ENCODE data around the gene KLHL3.
"Not testable (repeated sequence)": the region's sequence is repeated elsewhere in the genome, so short reads cannot be mapped to it uniquely, and the experiment has no call there.

KLHL3 gene, protein sequence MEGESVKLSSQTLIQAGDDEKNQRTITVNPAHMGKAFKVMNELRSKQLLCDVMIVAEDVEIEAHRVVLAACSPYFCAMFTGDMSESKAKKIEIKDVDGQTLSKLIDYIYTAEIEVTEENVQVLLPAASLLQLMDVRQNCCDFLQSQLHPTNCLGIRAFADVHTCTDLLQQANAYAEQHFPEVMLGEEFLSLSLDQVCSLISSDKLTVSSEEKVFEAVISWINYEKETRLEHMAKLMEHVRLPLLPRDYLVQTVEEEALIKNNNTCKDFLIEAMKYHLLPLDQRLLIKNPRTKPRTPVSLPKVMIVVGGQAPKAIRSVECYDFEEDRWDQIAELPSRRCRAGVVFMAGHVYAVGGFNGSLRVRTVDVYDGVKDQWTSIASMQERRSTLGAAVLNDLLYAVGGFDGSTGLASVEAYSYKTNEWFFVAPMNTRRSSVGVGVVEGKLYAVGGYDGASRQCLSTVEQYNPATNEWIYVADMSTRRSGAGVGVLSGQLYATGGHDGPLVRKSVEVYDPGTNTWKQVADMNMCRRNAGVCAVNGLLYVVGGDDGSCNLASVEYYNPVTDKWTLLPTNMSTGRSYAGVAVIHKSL

DNA sequence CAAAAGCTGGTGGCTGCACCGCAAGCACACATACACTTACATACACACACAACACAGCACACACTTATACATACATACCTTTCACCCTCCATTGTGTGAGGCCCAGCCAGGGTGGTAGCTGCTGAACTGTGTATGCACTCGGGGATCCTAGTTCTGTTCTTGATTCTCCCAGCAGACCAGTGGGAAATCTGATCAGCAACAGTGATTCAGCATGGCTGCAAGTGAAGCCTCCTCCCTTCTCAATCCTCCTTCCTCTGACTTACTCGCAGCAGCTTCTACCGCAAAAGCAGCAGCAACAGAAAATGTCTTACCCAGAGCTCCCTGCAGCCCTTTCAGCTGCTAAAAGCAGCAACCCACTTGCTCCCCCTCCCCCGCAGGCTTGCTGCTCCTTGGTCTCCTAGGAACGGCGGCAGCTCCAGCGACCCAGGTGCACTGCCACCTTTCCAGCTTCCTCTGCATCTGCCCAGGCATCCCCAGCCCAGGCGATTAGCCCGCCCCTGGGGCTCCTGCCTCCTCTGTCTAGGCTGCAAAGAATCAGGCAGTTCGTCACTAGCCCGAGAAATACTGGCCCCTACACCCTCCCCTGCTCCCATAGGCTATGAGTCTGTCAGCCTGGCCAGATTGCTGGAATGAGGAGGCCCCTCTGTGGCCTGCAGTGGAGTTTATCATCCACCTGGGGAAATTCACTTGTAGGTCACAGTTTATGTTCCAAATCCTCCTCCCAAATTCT is at the start of gene KLHL3:
Gene KLHL3, minus strand, starts transcription at position 535 of the 730 bp plus-strand sequence. Its CDS starts 443 bp downstream, at position 92.
- Mint-ChIP-seq H3K9me3 (peaks cover 14% of the 10 kb centered on the region), H3K4me3 (no peak within 1 kb of the TSS), H3K27ac (no peak within 1 kb of the TSS), H3K27me3 (peaks cover 3% of the 10 kb centered on the region), H3K36me3 (peaks cover 22% of the 10 kb centered on the region), H3K4me1 (peaks cover 56% of the 10 kb centered on the region)
- peak; percentile 67 for DNase-seq
- CTCF ChIA-PET = interaction anchor here (1.0 to 18.1 kb wide), 10 partner anchors 15 to 108 kb away, joined by 3 to 551 read pairs (median 6); no protein-coding TSS in a partner anchor

GRCh38 chr5:137782984-137783536 is 47.2 kb upstream of the KLHL3 start:
- no peaks in the 10 kb centered on the region for H3K9me3 Mint-ChIP-seq
- peaks cover 15% of the 10 kb centered on the region for H3K27me3 Mint-ChIP-seq
- no peaks in the 10 kb centered on the region for H3K36me3 Mint-ChIP-seq
- H3K4me3 Mint-ChIP-seq = no peak overlapping the region
- CTCF ChIA-PET = no interaction called here
- no peak overlapping the region for H3K27ac Mint-ChIP-seq
- no peaks in the 10 kb centered on the region for H3K4me1 Mint-ChIP-seq
- DNase-seq = no peak

DNA sequence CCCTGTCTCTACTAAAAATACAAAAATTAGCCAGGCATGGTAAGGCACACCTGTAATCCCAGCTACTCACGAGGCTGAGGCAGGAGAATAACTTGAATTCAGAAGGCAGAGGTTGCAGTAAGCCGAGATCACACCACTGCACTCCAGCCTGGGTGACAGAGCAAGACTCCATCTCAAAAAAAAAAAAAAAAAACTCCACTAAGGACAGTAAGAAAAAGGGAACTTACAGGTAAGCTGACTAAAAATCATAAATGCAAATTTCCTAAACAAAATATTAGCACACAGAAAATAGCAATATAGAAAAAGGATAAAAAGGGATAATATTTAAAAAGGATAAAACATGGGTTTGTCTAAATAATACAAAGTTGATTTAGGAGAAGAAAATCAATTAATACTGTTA is 46.2 kb upstream of the KLHL3 start:
- Mint-ChIP-seq H3K4me3 (no peak overlapping the region), H3K4me1 (no peaks in the 10 kb centered on the region), H3K27ac (no peak overlapping the region), H3K27me3 (peaks cover 15% of the 10 kb centered on the region), H3K36me3 (no peaks in the 10 kb centered on the region), H3K9me3 (no peaks in the 10 kb centered on the region)
- CTCF ChIA-PET = no interaction called here
- no peak for DNase-seq

DNA sequence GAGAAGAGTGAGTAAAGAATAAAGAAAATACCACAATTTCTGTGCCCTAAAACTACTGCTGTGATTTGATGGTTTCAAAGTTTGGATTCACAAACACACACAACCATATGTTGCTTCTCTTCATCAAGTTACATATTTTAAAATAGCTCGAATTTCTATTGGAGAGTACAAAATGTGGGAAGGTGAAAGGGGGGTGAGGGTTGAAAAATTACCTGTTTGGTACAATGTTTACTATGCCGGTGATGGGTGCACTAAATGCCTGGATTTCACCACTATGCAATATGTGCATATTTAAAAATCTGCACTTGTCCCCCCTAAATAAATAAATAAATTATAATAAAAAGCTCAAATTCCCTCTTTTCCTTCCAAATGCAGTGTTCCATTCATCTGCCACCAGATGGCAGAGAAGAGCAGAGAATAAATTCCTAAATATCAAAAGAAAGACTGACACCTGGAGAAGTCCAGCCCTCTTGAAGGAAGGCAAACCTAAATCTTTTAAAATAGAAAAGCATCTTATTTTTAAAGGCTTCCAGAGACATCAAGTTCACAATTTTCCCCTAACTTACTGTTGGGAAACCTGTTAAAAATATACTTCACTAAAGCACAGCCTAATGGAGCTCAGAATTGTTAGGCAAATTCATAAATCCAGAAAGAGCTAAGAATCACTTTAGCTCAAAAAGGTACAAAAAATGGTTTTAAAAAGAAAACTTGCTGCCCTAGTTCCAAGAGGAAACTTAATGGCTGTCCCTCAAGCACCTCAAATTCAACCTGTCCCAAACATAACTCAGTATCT is 43.1 kb upstream of the KLHL3 start:
- no peaks in the 10 kb centered on the region for H3K4me1 Mint-ChIP-seq
- no peak for DNase-seq

DNA sequence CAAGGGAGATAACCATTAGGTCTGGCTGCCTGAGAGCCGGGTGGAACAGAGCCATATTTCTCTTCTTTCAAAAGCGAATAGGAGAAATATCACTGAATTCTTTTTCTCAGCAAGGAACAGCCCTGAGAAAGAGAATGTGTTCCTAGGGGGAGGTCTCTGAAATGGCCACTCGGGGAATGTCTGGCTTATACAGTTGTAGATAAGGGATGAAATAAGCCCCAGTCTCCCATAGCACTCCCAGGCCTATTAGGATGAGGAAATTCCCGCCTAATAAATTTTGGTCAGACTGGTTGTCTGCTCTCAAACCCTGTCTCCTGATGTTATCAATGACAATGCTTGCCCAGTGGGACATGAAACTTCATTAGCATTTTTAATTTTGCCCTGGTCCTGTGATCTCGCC is 32.0 kb upstream of the KLHL3 start:
- Mint-ChIP-seq H3K9me3 (peaks cover 17% of the 10 kb centered on the region), H3K27me3 (peaks cover 18% of the 10 kb centered on the region)
- H3K36me3 Mint-ChIP-seq, H3K4me3 Mint-ChIP-seq, CTCF ChIA-PET, DNase-seq, H3K27ac Mint-ChIP-seq, H3K4me1 Mint-ChIP-seq: not testable (repeated sequence)

More for the DNA sequence above, 43.1 kb upstream of the KLHL3 start:
- Mint-ChIP-seq H3K9me3 (no peaks in the 10 kb centered on the region), H3K36me3 (no peaks in the 10 kb centered on the region), H3K27ac (no peak overlapping the region), H3K4me3 (no peak overlapping the region), H3K27me3 (peaks cover 6% of the 10 kb centered on the region)
- CTCF ChIA-PET = interaction anchor here (0.7 to 4.0 kb wide), 36 partner anchors 11 to 371 kb away, joined by 3 to 40 read pairs (median 4); partner anchors contain the start of gene PKD2L2

DNA sequence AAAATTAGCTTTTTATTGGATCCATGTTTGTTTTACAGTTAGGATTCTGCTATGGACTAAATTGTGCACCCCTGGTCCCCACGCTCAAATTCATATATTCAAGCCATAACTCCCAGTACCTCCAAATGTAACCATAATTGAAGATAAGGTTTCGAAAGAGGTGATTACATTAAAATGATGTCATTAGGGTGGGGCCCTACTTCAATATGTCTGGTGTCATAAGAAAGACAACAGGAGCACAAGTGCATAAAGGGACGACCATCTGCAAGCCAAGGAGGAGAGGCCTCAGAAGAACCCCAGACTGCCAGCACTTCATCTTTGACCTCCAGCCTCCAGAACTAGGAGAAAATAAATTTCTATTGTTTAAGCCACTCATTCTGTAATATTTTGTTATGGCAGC is 25.7 kb upstream of the KLHL3 start:
- Mint-ChIP-seq H3K9me3 (no peaks in the 10 kb centered on the region), H3K4me1 (no peaks in the 10 kb centered on the region), H3K36me3 (no peaks in the 10 kb centered on the region), H3K27me3 (peaks cover 26% of the 10 kb centered on the region), H3K27ac (no peak overlapping the region), H3K4me3 (no peak overlapping the region)
- CTCF ChIA-PET = no interaction called here
- no peak for DNase-seq

GRCh38 chr5:137760719-137761516 is 25.0 kb upstream of the KLHL3 start:
- CTCF ChIA-PET = no interaction called here
- H3K36me3 Mint-ChIP-seq = peaks cover 3% of the 10 kb centered on the region
- no peaks in the 10 kb centered on the region for H3K9me3 Mint-ChIP-seq
- no peak overlapping the region for H3K4me3 Mint-ChIP-seq
- no peaks in the 10 kb centered on the region for H3K4me1 Mint-ChIP-seq
- DNase-seq = no peak
- peaks cover 22% of the 10 kb centered on the region for H3K27me3 Mint-ChIP-seq
- H3K27ac Mint-ChIP-seq = no peak overlapping the region

GRCh38 chr5:137760294-137760693 is 24.4 kb upstream of the KLHL3 start:
- peaks cover 15% of the 10 kb centered on the region for H3K27me3 Mint-ChIP-seq
- H3K36me3 Mint-ChIP-seq = peaks cover 5% of the 10 kb centered on the region
- no peak overlapping the region for H3K27ac Mint-ChIP-seq
- H3K9me3 Mint-ChIP-seq = no peaks in the 10 kb centered on the region
- H3K4me1 Mint-ChIP-seq = peaks cover 3% of the 10 kb centered on the region
- CTCF ChIA-PET = interaction anchor here (0.8 kb wide), 1 partner anchor 9 kb away, joined by 3 read pairs; no protein-coding TSS in a partner anchor
- no peak overlapping the region for H3K4me3 Mint-ChIP-seq
- no peak for DNase-seq

DNA sequence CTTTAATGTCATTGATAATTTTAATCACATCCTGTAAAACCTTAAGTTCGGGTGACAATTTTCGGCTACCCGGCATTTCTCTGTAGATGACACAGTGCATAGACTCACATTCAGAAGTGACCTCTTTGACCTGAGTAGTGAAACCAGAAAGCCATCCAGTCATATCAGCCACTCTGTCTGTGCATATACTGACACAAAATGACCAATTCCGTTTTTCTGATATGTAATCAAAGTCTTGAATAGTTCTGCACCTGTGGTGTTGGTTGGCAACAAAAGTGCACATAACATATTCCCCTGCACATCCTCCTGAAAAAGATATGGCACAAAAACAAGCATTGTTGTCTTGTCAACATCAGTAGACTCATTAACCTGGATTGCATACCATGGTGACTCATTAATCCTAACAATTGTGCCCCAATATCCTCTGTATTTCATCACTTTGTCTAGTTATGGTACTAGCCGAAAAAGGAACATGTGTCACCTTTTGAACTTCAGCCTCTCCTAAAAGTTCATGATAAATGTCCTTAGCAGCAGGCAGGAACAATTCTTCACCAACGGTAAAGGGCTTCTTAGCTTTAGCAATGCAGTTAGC is 22.9 kb upstream of the KLHL3 start:
- no peak overlapping the region for H3K4me3 Mint-ChIP-seq
- H3K4me1 Mint-ChIP-seq = peaks cover 9% of the 10 kb centered on the region
- peaks cover 19% of the 10 kb centered on the region for H3K27me3 Mint-ChIP-seq
- CTCF ChIA-PET = no interaction called here
- H3K9me3 Mint-ChIP-seq = no peaks in the 10 kb centered on the region
- no peak overlapping the region for H3K27ac Mint-ChIP-seq
- H3K36me3 Mint-ChIP-seq = peaks cover 8% of the 10 kb centered on the region
- DNase-seq = no peak

DNA sequence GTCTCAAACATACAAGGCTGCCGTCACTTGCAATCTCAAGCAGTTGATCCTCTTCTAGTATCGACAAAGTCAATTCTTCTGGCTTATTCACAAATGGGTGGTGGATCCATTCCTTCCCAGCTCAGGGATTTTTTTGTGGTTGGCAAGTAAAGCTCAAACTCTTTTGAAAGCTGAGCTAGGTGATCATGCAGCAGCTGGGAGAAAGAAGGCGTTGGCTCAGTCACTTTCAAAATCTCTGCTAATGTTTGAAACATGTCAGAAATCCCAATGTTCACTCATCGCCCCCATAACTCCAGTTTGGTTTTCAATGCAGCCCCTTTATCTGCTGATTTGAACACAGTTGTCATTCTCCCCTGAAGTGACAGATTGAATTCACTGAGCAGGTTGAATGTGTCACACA is 22.2 kb upstream of the KLHL3 start:
- DNase-seq = no peak
- Mint-ChIP-seq H3K4me1 (peaks cover 9% of the 10 kb centered on the region), H3K27me3 (peaks cover 19% of the 10 kb centered on the region), H3K27ac (no peak overlapping the region), H3K9me3 (no peaks in the 10 kb centered on the region), H3K36me3 (peaks cover 14% of the 10 kb centered on the region), H3K4me3 (no peak overlapping the region)
- CTCF ChIA-PET = interaction anchor here (2.8 kb wide), 1 partner anchor 21 kb away, joined by 10 read pairs; no protein-coding TSS in a partner anchor

GRCh38 chr5:137757634-137758033 is 21.7 kb upstream of the KLHL3 start:
- Mint-ChIP-seq H3K4me3 (no peak overlapping the region), H3K27me3 (peaks cover 15% of the 10 kb centered on the region), H3K9me3 (no peaks in the 10 kb centered on the region), H3K27ac (no peak overlapping the region), H3K36me3 (peaks cover 18% of the 10 kb centered on the region), H3K4me1 (peaks cover 9% of the 10 kb centered on the region)
- DNase-seq = no peak
- CTCF ChIA-PET = interaction anchor here (0.9 to 2.8 kb wide), 2 partner anchors 15 to 22 kb away, joined by 3 to 10 read pairs; no protein-coding TSS in a partner anchor

GRCh38 chr5:137754961-137755762 is 19.3 kb upstream of the KLHL3 start:
- CTCF ChIA-PET = interaction anchor here (1.2 to 3.0 kb wide), 3 partner anchors 13 to 422 kb away, joined by 3 to 18 read pairs (median 10); no protein-coding TSS in a partner anchor
- H3K4me3 Mint-ChIP-seq = peak overlapping the region; percentile 96
- DNase-seq = no peak
- H3K9me3 Mint-ChIP-seq = no peaks in the 10 kb centered on the region
- H3K36me3 Mint-ChIP-seq = peaks cover 38% of the 10 kb centered on the region
- H3K4me1 Mint-ChIP-seq = peaks cover 30% of the 10 kb centered on the region
- peaks cover 14% of the 10 kb centered on the region for H3K27me3 Mint-ChIP-seq
- peak overlapping the region; percentile 100 for H3K27ac Mint-ChIP-seq
